ENCODE measurements around the gene RNU6-1. TPM values are rescaled to one million over a fixed set of nuclear protein-coding genes. Genes with fewer than 3 reads are reported as not detected.

The RNU6-1 gene
- total RNA-seq, 1 experiment from 2014 or later = not detected

GRCh38 chr15:67865766-67866165, 25.9 kb upstream of the RNU6-1 start:
- Mint-ChIP-seq H3K36me3 (ENCODE audit: insufficient read depth, unreplicated experiment) (no peaks in the 10 kb centered on the region), H3K9me3 (ENCODE audit: unreplicated experiment) (peaks cover 3% of the 10 kb centered on the region), H3K4me1 (ENCODE audit: insufficient read depth, unreplicated experiment) (peaks cover 8% of the 10 kb centered on the region), H3K27me3 (ENCODE audit: insufficient read depth, unreplicated experiment) (no peaks in the 10 kb centered on the region), H3K27ac (ENCODE audit: low read depth, unreplicated experiment) (no peak overlapping the region), H3K4me3 (ENCODE audit: unreplicated experiment) (no peak overlapping the region)
- TF ChIP-seq CTCF (IDR thresholded peaks at IDR 0.05; ENCODE audit: unreplicated experiment) = no peak
- no TSS peak for BruUV-seq (replicated peaks)
- no peak for DNase-seq (ENCODE audit: unreplicated experiment)
- ChIA-PET POLR2A (interaction anchor here (1.0 to 1.8 kb wide), 2 partner anchors 189 to 192 kb away, joined by 3 to 4 read pairs; partner anchors contain the start of gene PIAS1), CTCF (no interaction called here)
- intact Hi-C loops (cut with micrococcal nuclease) = no loop called here

GRCh38 chr15:67865331-67865730, 25.5 kb upstream of the RNU6-1 start:
- H3K4me1 Mint-ChIP-seq (ENCODE audit: insufficient read depth, unreplicated experiment) = peaks cover 10% of the 10 kb centered on the region
- no peaks in the 10 kb centered on the region for H3K9me3 Mint-ChIP-seq (ENCODE audit: unreplicated experiment)
- no peaks in the 10 kb centered on the region for H3K36me3 Mint-ChIP-seq (ENCODE audit: insufficient read depth, unreplicated experiment)
- H3K27ac Mint-ChIP-seq (ENCODE audit: low read depth, unreplicated experiment) = no peak overlapping the region
- DNase-seq (ENCODE audit: unreplicated experiment) = no peak
- H3K27me3 Mint-ChIP-seq (ENCODE audit: insufficient read depth, unreplicated experiment) = no peaks in the 10 kb centered on the region
- ChIA-PET POLR2A (interaction anchor here (1.0 to 1.8 kb wide), 2 partner anchors 189 to 192 kb away, joined by 3 to 4 read pairs; partner anchors contain the start of gene PIAS1), CTCF (no interaction called here)
- no peak for TF ChIP-seq CTCF (IDR thresholded peaks at IDR 0.05; ENCODE audit: unreplicated experiment)
- H3K4me3 Mint-ChIP-seq (ENCODE audit: unreplicated experiment) = no peak overlapping the region
- intact Hi-C loops (cut with micrococcal nuclease) = no loop called here
- BruUV-seq (replicated peaks) = no TSS peak

- Mint-ChIP-seq H3K27me3 (ENCODE audit: insufficient read depth, unreplicated experiment) (no peaks in the 10 kb centered on the region), H3K27ac (ENCODE audit: low read depth, unreplicated experiment) (peak overlapping the region; percentile 37), H3K4me3 (ENCODE audit: unreplicated experiment) (peak overlapping the region; percentile 66), H3K9me3 (ENCODE audit: unreplicated experiment) (no peaks in the 10 kb centered on the region), H3K36me3 (ENCODE audit: insufficient read depth, unreplicated experiment) (no peaks in the 10 kb centered on the region), H3K4me1 (ENCODE audit: insufficient read depth, unreplicated experiment) (peaks cover 14% of the 10 kb centered on the region)
- peak; percentile 95 for TF ChIP-seq CTCF (IDR thresholded peaks at IDR 0.05; ENCODE audit: unreplicated experiment)
- DNase-seq (ENCODE audit: unreplicated experiment) = peak; percentile 78
- no TSS peak for BruUV-seq (replicated peaks)
- CTCF ChIA-PET = interaction anchor here (0.5 to 4.5 kb wide), 43 partner anchors 9 to 1010 kb away, joined by 3 to 90 read pairs (median 4); partner anchors contain the start of gene PIAS1
- intact Hi-C loops (cut with micrococcal nuclease) = loop anchor here (1.0 to 5.0 kb wide), 3 partner anchors 134 to 292 kb away; no protein-coding TSS in a partner anchor
- POLR2A ChIA-PET = interaction anchor here (0.6 to 4.5 kb wide), 15 partner anchors 11 to 638 kb away, joined by 3 to 41 read pairs (median 3); partner anchors contain the start of gene PIAS1
Observed at GRCh38 chr15:67863442-67863987, 23.7 kb upstream of the RNU6-1 start.

- BruUV-seq (replicated peaks) = no TSS peak
- POLR2A ChIA-PET = interaction anchor here (0.6 to 4.5 kb wide), 15 partner anchors 12 to 300 kb away, joined by 3 to 41 read pairs (median 3); partner anchors contain the start of gene PIAS1
- DNase-seq (ENCODE audit: unreplicated experiment) = no peak
Observed at GRCh38 chr15:67862750-67863441, 23.1 kb upstream of the RNU6-1 start.

More at GRCh38 chr15:67862750-67863441, 23.1 kb upstream of the RNU6-1 start:
- intact Hi-C loops (cut with micrococcal nuclease) = loop anchor here (1.0 to 5.0 kb wide), 3 partner anchors 134 to 292 kb away; no protein-coding TSS in a partner anchor
- no peaks in the 10 kb centered on the region for H3K36me3 Mint-ChIP-seq (ENCODE audit: insufficient read depth, unreplicated experiment)
- no peaks in the 10 kb centered on the region for H3K9me3 Mint-ChIP-seq (ENCODE audit: unreplicated experiment)
- peaks cover 14% of the 10 kb centered on the region for H3K4me1 Mint-ChIP-seq (ENCODE audit: insufficient read depth, unreplicated experiment)
- H3K27me3 Mint-ChIP-seq (ENCODE audit: insufficient read depth, unreplicated experiment) = no peaks in the 10 kb centered on the region
- H3K4me3 Mint-ChIP-seq (ENCODE audit: unreplicated experiment) = peak overlapping the region; percentile 66
- TF ChIP-seq CTCF (IDR thresholded peaks at IDR 0.05; ENCODE audit: unreplicated experiment) = no peak
- CTCF ChIA-PET = interaction anchor here (0.5 to 4.5 kb wide), 36 partner anchors 9 to 1009 kb away, joined by 3 to 90 read pairs (median 4); partner anchors contain the start of gene PIAS1
- H3K27ac Mint-ChIP-seq (ENCODE audit: low read depth, unreplicated experiment) = peak overlapping the region; percentile 37
